HEK293 (cell line): ENCODE results near the gene NAT16.

Source experiments
- GLI4 ChIP-seq: fragments of 450-650 bp; formaldehyde crosslinking; IDR thresholded peaks from 2 replicates; pipeline ENCODE4 v1.5.1; 2016; ENCODE audit warnings: missing biosample characterization, missing genetic modification characterization
- GLIS2 ChIP-seq: fragments of 450-650 bp; formaldehyde crosslinking; IDR thresholded peaks from 2 replicates; pipeline ENCODE4 v1.5.1; 2016; ENCODE audit warnings: missing biosample characterization, missing genetic modification characterization
- KLF10 ChIP-seq: fragments of 450-650 bp; IDR thresholded peaks from 2 replicates; pipeline ENCODE4 v1.5.1; 2018; ENCODE audit warnings: missing biosample characterization, mild to moderate bottlenecking, missing genetic modification characterization
- KLF7 ChIP-seq: fragments of 450-650 bp; formaldehyde crosslinking; IDR thresholded peaks from 2 replicates; pipeline ENCODE4 v1.5.1; 2016; ENCODE audit warnings: missing biosample characterization, missing genetic modification characterization, borderline replicate concordance
- KLF8 ChIP-seq: fragments of 450-650 bp; formaldehyde crosslinking; IDR thresholded peaks from 2 replicates; pipeline ENCODE4 v1.5.1; 2016; ENCODE audit warnings: missing biosample characterization, missing genetic modification characterization
- PATZ1 ChIP-seq: fragments of 450-650 bp; formaldehyde crosslinking; IDR thresholded peaks from 2 replicates; pipeline ENCODE4 v1.5.1; 2016; ENCODE audit warnings: missing biosample characterization, missing genetic modification characterization
- RBAK ChIP-seq: fragments of 450-650 bp; formaldehyde crosslinking; IDR thresholded peaks from 2 replicates; pipeline ENCODE4 v1.5.1; 2016; ENCODE audit warnings: missing biosample characterization, missing genetic modification characterization
- ZBTB8A ChIP-seq: fragments of 450-650 bp; formaldehyde crosslinking; IDR thresholded peaks from 2 replicates; pipeline ENCODE4 v1.5.1; 2016; ENCODE audit warnings: missing biosample characterization, missing genetic modification characterization
- ZFP41 ChIP-seq: fragments of 450-650 bp; formaldehyde crosslinking; IDR thresholded peaks from 2 replicates; pipeline ENCODE4 v1.5.1; 2016; ENCODE audit warnings: missing biosample characterization, missing genetic modification characterization, borderline replicate concordance
- ZNF10 ChIP-seq: fragments of 450-650 bp; formaldehyde crosslinking; IDR thresholded peaks from 2 replicates; pipeline ENCODE4 v1.5.1; 2017; ENCODE audit warnings: missing biosample characterization, missing genetic modification characterization
- ZNF114 ChIP-seq: fragments of 450-650 bp; formaldehyde crosslinking; IDR thresholded peaks from 2 replicates; pipeline ENCODE4 v1.5.0; 2017; ENCODE audit warnings: missing biosample characterization, missing genetic modification characterization
- ZNF155 ChIP-seq: fragments of 450-650 bp; formaldehyde crosslinking; IDR thresholded peaks from 2 replicates; pipeline ENCODE4 v1.5.1; 2016; ENCODE audit warnings: missing biosample characterization, missing genetic modification characterization
- ZNF16 ChIP-seq: fragments of 450-650 bp; formaldehyde crosslinking; IDR thresholded peaks from 2 replicates; pipeline ENCODE4 v1.5.1; 2016; ENCODE audit warnings: low read depth, missing biosample characterization, missing genetic modification characterization
- ZNF335 ChIP-seq: fragments of 450-650 bp; formaldehyde crosslinking; conservative IDR thresholded peaks from 2 replicates; pipeline ENCODE4 v1.5.1; 2016; ENCODE audit warnings: missing biosample characterization, missing genetic modification characterization
- ZNF423 ChIP-seq: fragments of 450-650 bp; formaldehyde crosslinking; IDR thresholded peaks from 2 replicates; pipeline ENCODE4 v1.5.1; 2016; ENCODE audit warnings: missing biosample characterization, missing genetic modification characterization
- ZNF48 ChIP-seq: fragments of 450-650 bp; formaldehyde crosslinking; IDR thresholded peaks from 2 replicates; pipeline ENCODE4 v1.5.1; 2016; ENCODE audit warnings: missing biosample characterization, missing genetic modification characterization
- ZNF529 ChIP-seq: fragments of 450-650 bp; formaldehyde crosslinking; IDR thresholded peaks from 2 replicates; pipeline ENCODE4 v1.5.1; 2017; ENCODE audit warnings: missing genetic modification characterization, missing biosample characterization; ENCODE audit not compliant: insufficient replicate concordance
- ZNF629 ChIP-seq: fragments of 450-650 bp; formaldehyde crosslinking; IDR thresholded peaks from 2 replicates; pipeline ENCODE4 v1.5.1; 2017; ENCODE audit warnings: missing biosample characterization, missing genetic modification characterization
- ZNF701 ChIP-seq: fragments of 450-650 bp; formaldehyde crosslinking; IDR thresholded peaks from 2 replicates; pipeline ENCODE4 v1.5.1; 2016; ENCODE audit warnings: missing biosample characterization, missing genetic modification characterization
- ZNF776 ChIP-seq: fragments of 450-650 bp; formaldehyde crosslinking; IDR thresholded peaks from 2 replicates; pipeline ENCODE4 v1.5.0; 2017; ENCODE audit warnings: missing biosample characterization, missing genetic modification characterization, borderline replicate concordance
- ZSCAN30 ChIP-seq: fragments of 450-650 bp; IDR thresholded peaks from 2 replicates; pipeline ENCODE4 v1.5.1; 2018; ENCODE audit warnings: missing biosample characterization, mild to moderate bottlenecking, missing genetic modification characterization, moderate library complexity
- TF ChIP-seq, protein P1 (sequence below): fragments of 450-650 bp; formaldehyde crosslinking; IDR thresholded peaks from 2 replicates; pipeline ENCODE4 v1.5.1; 2016; ENCODE audit warnings: missing biosample characterization, missing genetic modification characterization
- TF ChIP-seq, protein P2 (sequence below): fragments of 450-650 bp; formaldehyde crosslinking; IDR thresholded peaks from 2 replicates; pipeline ENCODE4 v1.5.1; 2017; ENCODE audit warnings: missing biosample characterization, missing genetic modification characterization
- TF ChIP-seq, protein P3 (sequence below): fragments of 450-650 bp; formaldehyde crosslinking; IDR thresholded peaks from 2 replicates; pipeline ENCODE4 v1.5.1; 2016; ENCODE audit warnings: missing biosample characterization, missing genetic modification characterization
- TF ChIP-seq, protein P4 (sequence below): sonication (generic); formaldehyde crosslinking; IDR thresholded peaks from 2 replicates; pipeline ENCODE4 v1.8.1; 2022; ENCODE audit warnings: mild to moderate bottlenecking, moderate library complexity, missing genetic modification reagents

Gene NAT16

DNA sequence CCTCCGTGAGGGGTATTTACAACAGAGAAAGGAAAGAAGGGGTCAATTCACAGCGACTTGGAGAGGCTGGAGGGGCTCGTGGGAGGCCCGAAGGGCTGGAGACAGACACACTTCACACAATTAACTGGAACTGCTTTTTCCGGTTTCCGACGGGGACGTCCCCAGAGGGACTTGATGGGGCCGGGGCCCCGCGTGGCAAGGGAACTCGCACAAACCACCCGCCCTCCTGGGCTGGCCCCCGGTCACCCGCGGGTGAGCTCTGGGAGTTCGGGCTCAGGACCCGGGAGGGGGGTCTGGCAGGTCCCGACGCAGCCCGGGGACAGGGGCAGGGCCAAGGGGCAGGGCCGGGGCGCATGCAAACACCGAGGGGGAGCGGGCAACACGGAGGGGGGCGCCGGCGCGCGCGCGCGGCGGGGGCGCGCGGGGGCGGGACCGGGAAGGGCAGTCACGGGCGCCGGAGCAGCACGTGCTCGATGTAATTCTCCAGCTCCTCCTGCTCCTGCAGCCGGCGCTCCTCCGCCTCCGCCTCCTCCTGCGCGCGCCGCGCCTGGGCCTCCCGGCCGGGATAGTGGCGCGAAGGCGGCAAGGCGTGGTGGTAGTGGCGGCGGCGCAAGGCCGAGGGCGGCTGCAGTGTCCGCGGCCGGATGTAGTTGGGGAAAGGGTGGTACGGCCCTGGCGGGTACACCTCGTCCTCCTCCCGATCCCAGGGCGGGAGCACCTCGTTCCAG lies 17.4 kb downstream of the NAT16 start (continued):
- TF ChIP-seq PATZ1 (tag by site-specific recombination) (0 out of 2 replicates have a peak, but pooled peaks have one; percentile 51), ZSCAN30 (tag by site-specific recombination) (peak; percentile 56; the same call in 1 of the 2 replicates), ZNF335 (tag by site-specific recombination) (peak; percentile 49; the same call in 1 of the 2 replicates), KLF7 (tag by site-specific recombination) (no peak), KLF8 (tag by site-specific recombination) (no peak), ZNF423 (tag by site-specific recombination) (no peak), GLI4 (tag by site-specific recombination) (no peak), ZNF114 (no peak), ZBTB8A (tag by site-specific recombination) (0 out of 2 replicates have a peak, but pooled peaks have one; percentile 11), ZNF16 (tag by site-specific recombination) (no peak), ZNF629 (tag by site-specific recombination) (no peak), ZNF701 (tag by site-specific recombination) (no peak), RBAK (tag by site-specific recombination) (no peak), ZNF48 (tag by site-specific recombination) (no peak), GLIS2 (tag by site-specific recombination) (peak; percentile 85), KLF10 (tag by site-specific recombination) (peak; percentile 32; the same call in 1 of the 2 replicates), ZNF10 (tag by site-specific recombination) (no peak), ZNF155 (no peak), ZFP41 (tag by site-specific recombination) (no peak), ZNF529 (tag by site-specific recombination) (no peak), ZNF776 (no peak)
- TF ChIP-seq, protein P1, sequence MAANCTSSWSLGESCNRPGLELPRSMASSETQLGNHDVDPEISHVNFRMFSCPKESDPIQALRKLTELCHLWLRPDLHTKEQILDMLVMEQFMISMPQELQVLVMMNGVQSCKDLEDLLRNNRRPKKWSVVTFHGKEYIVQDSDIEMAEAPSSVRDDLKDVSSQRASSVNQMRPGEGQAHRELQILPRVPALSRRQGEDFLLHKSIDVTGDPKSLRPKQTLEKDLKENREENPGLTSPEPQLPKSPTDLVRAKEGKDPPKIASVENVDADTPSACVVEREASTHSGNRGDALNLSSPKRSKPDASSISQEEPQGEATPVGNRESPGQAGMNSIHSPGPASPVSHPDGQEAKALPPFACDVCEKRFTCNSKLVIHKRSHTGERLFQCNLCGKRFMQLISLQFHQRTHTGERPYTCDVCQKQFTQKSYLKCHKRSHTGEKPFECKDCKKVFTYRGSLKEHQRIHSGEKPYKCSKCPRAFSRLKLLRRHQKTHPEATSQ (tag by site-specific recombination), result no peak
- TF ChIP-seq, protein P2, sequence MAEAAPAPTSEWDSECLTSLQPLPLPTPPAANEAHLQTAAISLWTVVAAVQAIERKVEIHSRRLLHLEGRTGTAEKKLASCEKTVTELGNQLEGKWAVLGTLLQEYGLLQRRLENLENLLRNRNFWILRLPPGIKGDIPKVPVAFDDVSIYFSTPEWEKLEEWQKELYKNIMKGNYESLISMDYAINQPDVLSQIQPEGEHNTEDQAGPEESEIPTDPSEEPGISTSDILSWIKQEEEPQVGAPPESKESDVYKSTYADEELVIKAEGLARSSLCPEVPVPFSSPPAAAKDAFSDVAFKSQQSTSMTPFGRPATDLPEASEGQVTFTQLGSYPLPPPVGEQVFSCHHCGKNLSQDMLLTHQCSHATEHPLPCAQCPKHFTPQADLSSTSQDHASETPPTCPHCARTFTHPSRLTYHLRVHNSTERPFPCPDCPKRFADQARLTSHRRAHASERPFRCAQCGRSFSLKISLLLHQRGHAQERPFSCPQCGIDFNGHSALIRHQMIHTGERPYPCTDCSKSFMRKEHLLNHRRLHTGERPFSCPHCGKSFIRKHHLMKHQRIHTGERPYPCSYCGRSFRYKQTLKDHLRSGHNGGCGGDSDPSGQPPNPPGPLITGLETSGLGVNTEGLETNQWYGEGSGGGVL (tag by site-specific recombination), result no peak
- TF ChIP-seq, protein P3, sequence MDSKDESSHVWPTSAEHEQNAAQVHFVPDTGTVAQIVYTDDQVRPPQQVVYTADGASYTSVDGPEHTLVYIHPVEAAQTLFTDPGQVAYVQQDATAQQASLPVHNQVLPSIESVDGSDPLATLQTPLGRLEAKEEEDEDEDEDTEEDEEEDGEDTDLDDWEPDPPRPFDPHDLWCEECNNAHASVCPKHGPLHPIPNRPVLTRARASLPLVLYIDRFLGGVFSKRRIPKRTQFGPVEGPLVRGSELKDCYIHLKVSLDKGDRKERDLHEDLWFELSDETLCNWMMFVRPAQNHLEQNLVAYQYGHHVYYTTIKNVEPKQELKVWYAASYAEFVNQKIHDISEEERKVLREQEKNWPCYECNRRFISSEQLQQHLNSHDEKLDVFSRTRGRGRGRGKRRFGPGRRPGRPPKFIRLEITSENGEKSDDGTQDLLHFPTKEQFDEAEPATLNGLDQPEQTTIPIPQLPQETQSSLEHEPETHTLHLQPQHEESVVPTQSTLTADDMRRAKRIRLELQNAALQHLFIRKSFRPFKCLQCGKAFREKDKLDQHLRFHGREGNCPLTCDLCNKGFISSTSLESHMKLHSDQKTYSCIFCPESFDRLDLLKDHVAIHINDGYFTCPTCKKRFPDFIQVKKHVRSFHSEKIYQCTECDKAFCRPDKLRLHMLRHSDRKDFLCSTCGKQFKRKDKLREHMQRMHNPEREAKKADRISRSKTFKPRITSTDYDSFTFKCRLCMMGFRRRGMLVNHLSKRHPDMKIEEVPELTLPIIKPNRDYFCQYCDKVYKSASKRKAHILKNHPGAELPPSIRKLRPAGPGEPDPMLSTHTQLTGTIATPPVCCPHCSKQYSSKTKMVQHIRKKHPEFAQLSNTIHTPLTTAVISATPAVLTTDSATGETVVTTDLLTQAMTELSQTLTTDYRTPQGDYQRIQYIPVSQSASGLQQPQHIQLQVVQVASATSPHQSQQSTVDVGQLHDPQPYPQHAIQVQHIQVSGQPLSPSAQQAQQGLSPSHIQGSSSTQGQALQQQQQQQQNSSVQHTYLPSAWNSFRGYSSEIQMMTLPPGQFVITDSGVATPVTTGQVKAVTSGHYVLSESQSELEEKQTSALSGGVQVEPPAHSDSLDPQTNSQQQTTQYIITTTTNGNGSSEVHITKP (tag by site-specific recombination), result peak; percentile 76
- TF ChIP-seq, protein P4, sequence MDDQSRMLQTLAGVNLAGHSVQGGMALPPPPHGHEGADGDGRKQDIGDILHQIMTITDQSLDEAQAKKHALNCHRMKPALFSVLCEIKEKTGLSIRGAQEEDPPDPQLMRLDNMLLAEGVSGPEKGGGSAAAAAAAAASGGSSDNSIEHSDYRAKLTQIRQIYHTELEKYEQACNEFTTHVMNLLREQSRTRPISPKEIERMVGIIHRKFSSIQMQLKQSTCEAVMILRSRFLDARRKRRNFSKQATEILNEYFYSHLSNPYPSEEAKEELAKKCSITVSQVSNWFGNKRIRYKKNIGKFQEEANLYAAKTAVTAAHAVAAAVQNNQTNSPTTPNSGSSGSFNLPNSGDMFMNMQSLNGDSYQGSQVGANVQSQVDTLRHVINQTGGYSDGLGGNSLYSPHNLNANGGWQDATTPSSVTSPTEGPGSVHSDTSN (CRISPR knock-in tag), result peak; percentile 79; the same call in 1 of the 2 replicates
